D721Med (cell line): ENCODE data around the gene RNU6-1.

Experiments used
- DNase-seq: peaks from one replicate; pipeline ENCODE4 v3.0.0; 2011; ENCODE audit warnings: low spot score; ENCODE audit not compliant: insufficient read length
- FAIRE-seq: peaks from 2 replicates; lab custom pipeline; 2011; peaks lifted over from hg19 to GRCh38; lab: Jason Lieb, UNC
- CTCF ChIP-seq: IDR thresholded peaks from 2 replicates; pipeline ENCODE4 v1.5.1; 2012; ENCODE audit warnings: mild to moderate bottlenecking, control low read depth; ENCODE audit not compliant: insufficient read depth; ENCODE audit errors: missing control alignments

RNU6-1 gene

DNA sequence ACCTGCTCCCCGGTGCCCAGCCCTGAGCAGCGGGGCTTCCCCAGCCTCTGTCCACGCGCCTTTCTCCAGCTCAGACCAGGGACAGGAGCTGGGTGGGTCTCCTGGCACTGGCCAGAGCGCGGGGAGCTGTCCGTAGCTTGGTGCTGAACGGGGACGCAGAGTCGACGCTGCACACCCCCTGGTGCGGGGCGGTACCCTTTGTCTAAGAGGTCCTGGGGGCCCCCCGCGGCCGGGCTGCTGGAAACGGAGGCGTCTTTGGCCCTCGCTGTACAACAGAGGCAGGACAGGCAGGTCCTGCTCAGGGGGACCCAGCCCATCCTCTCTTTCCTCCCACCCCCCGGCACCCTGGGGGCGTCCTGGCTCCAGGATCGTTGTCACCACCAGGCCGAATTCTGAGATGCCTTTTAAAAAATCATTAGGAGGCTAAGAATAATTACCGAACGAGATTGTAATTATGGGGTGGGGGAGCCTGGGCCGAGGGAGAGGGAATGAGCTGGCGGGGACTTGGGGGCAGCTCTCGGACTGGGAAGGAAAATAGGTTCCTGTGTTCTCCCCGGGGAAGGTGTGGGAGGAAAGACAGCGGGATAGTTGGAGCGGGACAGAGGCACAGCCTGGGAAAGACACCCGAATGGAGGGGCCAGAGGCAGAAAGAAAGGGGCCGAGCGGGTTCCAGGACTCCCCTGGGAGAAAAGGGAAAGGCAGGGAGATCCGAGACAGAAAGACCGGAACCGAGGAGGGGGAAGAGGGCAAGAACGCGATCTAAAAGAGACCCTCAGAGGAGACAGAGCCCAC, 18.7 kb downstream of the RNU6-1 start:
- no peak for TF ChIP-seq CTCF
- no peak for DNase-seq

DNA sequence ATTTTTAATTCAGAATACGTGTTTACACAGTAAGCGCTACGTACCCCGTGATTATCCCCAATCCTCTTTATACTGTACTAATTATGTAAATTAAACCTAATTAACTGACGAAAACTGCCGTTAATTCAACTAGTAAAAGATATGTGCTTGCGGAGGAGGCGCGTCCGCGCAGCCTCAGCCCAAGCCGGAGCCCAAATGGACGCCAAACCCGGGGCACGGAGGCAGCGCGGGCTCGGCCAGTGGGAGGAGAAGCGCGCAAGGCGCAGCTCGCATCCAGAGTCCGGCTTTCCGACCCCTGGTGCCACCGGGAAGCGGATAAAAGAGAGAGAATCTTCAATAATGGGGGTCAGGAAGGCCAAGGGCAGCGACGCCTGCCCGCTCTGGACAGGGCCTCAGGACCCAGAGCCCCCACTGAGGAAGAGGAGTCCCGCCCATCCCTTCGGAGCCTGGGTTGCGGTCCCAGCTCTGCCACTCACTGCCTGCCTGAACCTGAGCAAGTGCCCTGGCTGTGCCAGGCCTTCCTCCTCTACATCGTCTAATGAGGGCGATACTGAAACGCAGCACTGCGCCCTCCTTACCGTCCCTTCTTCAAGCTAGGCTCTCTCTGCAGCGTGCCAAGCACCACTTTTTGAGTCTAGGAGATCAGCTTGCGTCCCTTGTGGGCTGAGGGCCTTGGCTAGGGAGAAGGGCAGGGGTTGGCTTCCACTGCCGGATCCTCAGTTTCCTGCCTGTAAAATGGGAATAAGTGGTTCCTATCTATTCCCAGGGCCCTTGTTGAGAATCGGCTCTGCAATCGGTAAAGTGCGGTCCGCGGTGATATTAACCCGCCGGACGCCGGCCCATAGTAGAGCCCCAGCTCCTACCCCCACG, 19.5 kb downstream of the RNU6-1 start:
- DNase-seq = no peak
- TF ChIP-seq CTCF = no peak
- no peak for FAIRE-seq

More for the DNA sequence above, 18.7 kb downstream of the RNU6-1 start:
- FAIRE-seq = no peak

DNA sequence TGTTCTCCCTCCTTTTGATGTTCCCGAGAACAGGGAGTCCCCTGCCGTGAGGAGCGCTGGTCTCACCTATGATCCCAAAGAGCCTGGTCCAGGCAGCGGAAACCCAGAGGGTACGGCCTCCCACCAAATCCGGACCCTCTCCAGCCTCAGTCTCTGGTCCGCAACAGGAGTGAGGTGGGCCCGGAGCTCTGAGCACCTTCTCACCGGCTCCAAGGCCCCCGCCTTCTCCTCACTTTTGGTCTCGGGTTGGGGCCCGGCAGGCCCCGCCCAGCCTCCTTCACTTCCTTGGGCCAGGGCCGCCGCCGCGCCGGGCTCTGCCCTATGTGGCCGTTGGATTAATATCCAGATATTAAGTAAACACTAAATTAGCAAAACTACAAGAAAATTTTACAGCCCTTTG, 20.2 kb downstream of the RNU6-1 start:
- DNase-seq (no peak), FAIRE-seq (no peak)
- TF ChIP-seq CTCF = no peak

- TF ChIP-seq CTCF = no peak
- DNase-seq (no peak), FAIRE-seq (no peak)
These were observed 21.4 kb downstream of the RNU6-1 start for GRCh38 chr15:67818464-67818863.

- no peak for TF ChIP-seq CTCF
- DNase-seq (no peak), FAIRE-seq (no peak)
These were observed 23.2 kb downstream of the RNU6-1 start for GRCh38 chr15:67816668-67817067.

GRCh38 chr15:67815036-67815592, 24.7 kb downstream of the RNU6-1 start:
- FAIRE-seq (no peak), DNase-seq (no peak)
- no peak for TF ChIP-seq CTCF
